Stimulated activated CD4-positive, alpha-beta T cell treated with anti-CD3 and anti-CD28 coated beads, Interleukin-4, amount 100 ng/mL, for 1 hour (primary cell): ENCODE results near the gene SHC2.

Experiments
- DNase-seq: peaks from one replicate; pipeline ENCODE4 v3.0.0-alpha.2; 2020

The SHC2 gene

GRCh38 chr19:369256-369655 lies 91.6 kb downstream of the SHC2 start:
- DNase-seq: no peak

- DNase-seq: no peak
Observed at GRCh38 chr19:368630-369024, 92.2 kb downstream of the SHC2 start.

GRCh38 chr19:367963-368629 lies 92.7 kb downstream of the SHC2 start:
- DNase-seq: no peak

GRCh38 chr19:367561-367960 lies 93.3 kb downstream of the SHC2 start:
- DNase-seq: no peak

GRCh38 chr19:366951-367350 lies 93.9 kb downstream of the SHC2 start:
- no peak for DNase-seq
